Common myeloid progenitor, CD34-positive (primary cell): ENCODE results near the gene SSH2.
"Not testable (repeated sequence)": the region's sequence is repeated elsewhere in the genome, so short reads cannot be mapped to it uniquely, and the experiment has no call there.

ENCODE experiments used
- CTCF ChIA-PET: fragments of 350-600 bp; sonication (Branson Sonifier 250); formaldehyde crosslinking; loops from one replicate; lab custom pipeline; 2021; ENCODE audit warnings: antibody characterized with exemption; lab: Charles Lee
- POLR2A ChIA-PET: fragments of 350-600 bp; sonication (Branson Sonifier 250); formaldehyde crosslinking; loops from one replicate; lab custom pipeline; 2021; ENCODE audit warnings: antibody characterized with exemption; lab: Charles Lee
- DNase-seq, 3 donors: peaks; one replicate each; pipeline versions ENCODE4 v3.0.0 to v3.0.0-alpha.2; 2013
- H3K27ac ChIP-seq, 2 experiments: 1 replicate in 1 of 2; 2 replicates in 1 of 2; pipeline ENCODE4 v1.7.0; 2013; ENCODE audit warnings: inconsistent platforms in 2 of 2, low read length in 2 of 2, mild to moderate bottlenecking in 2 of 2, low read depth in 1 of 2, moderate library complexity in 1 of 2; ENCODE audit not compliant: severe bottlenecking in 2 of 2, insufficient read depth in 1 of 2, poor library complexity in 1 of 2
- H3K27me3 ChIP-seq, 5 experiments: replicated peaks in 2 of 5; 1 replicate in 3 of 5; 2 replicates in 2 of 5; pipeline versions ENCODE4 v1.6.1 to v1.7.0; 2013; ENCODE audit warnings: low read length in 4 of 5, mild to moderate bottlenecking in 2 of 5, moderate library complexity in 2 of 5, inconsistent platforms in 1 of 5; ENCODE audit not compliant: insufficient read depth in 5 of 5, control insufficient read depth in 4 of 5
- H3K36me3 ChIP-seq, 4 experiments: 1 replicate in 2 of 4; 2 replicates in 2 of 4; pipeline versions ENCODE4 v1.6.1 to v1.7.0; 2013; ENCODE audit warnings: low read length in 3 of 4, control low read depth in 1 of 4, mild to moderate bottlenecking in 1 of 4; ENCODE audit not compliant: control insufficient read depth in 4 of 4, insufficient read depth in 4 of 4
- H3K4me1 ChIP-seq, 4 experiments: 1 replicate in 3 of 4; 2 replicates in 1 of 4; pipeline versions ENCODE4 v1.6.1 to v1.7.1; 2013; ENCODE audit warnings: low read length in 3 of 4, mild to moderate bottlenecking in 3 of 4, control low read depth in 1 of 4, inconsistent platforms in 1 of 4, moderate library complexity in 1 of 4; ENCODE audit not compliant: control insufficient read depth in 4 of 4, insufficient read depth in 4 of 4; ENCODE audit errors: control extremely low read depth in 1 of 4
- H3K4me3 ChIP-seq, 7 experiments: 1 replicate in 4 of 7; 2 replicates in 3 of 7; pipeline versions ENCODE4 v1.5.1 to v1.7.0; 2013; ENCODE audit warnings: mild to moderate bottlenecking in 7 of 7, low read length in 6 of 7, moderate library complexity in 6 of 7, inconsistent platforms in 2 of 7, low read depth in 2 of 7, control low read depth in 1 of 7; ENCODE audit not compliant: insufficient read depth in 4 of 7, control insufficient read depth in 1 of 7; ENCODE audit errors: extremely low read depth in 1 of 7
- H3K9me3 ChIP-seq, 5 experiments: 1 replicate in 4 of 5; 2 replicates in 1 of 5; pipeline versions ENCODE4 v1.6.1 to v1.7.1; 2013; ENCODE audit warnings: low read length in 4 of 5, mild to moderate bottlenecking in 2 of 5, inconsistent platforms in 1 of 5, low read depth in 1 of 5, moderate library complexity in 1 of 5; ENCODE audit not compliant: control insufficient read depth in 4 of 5, insufficient read depth in 2 of 5; ENCODE audit errors: control extremely low read depth in 1 of 5
- WGBS: methylation state at CpG from one replicate; pipeline ENCODE4 v1.1.5; 2013; ENCODE audit not compliant: insufficient coverage; 5-methylcytosine and 5-hydroxymethylcytosine counted together

SSH2 gene

DNA sequence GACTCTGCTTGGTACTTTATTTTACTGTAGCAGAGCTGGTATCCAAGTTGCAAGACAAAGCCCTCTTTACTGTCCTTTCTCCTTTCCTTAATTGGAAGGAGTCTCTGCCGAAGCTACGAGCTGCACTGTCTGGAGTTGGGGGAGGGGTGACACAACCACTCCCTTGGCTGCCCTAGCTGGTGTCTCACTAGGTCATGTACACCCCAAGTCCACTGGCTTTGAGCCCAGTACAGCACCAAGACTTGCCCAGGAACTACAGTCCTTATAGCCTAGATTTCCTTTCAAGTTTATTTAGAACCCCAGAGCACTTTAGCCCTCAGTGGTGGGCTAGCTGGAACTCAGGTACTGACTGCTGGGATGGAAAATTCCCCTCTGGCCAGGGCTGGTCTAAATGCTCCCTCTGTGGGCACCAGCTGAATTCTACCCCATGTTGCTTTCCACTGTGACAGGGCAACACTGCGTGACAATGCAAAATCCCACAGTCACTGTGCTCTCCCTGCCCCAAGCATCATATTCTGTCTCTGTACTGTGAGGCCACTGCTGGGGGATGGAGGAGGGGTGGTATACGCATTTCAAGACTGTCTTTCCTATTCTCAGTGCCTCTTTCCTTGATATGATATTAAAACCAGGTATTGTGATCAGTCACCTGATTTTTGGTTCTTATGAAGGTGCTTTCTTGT lies 29.8 kb upstream of the SSH2 start:
- Histone ChIP-seq H3K27ac (no peak overlapping the region), H3K27me3 (no peaks in the 10 kb centered on the region), H3K36me3 (no peaks in the 10 kb centered on the region), H3K9me3 (peaks cover 0 to 4% (median 0%) of the 10 kb centered on the region in 5 experiments), H3K4me3 (no peak overlapping the region), H3K4me1 (no peaks in the 10 kb centered on the region)
- CTCF ChIA-PET = no interaction called here
- whole genome bisulfite sequencing = 93% methylated on average over 3 of the region's 4 CpGs
- no peak for DNase-seq
- POLR2A ChIA-PET = no interaction called here

DNA sequence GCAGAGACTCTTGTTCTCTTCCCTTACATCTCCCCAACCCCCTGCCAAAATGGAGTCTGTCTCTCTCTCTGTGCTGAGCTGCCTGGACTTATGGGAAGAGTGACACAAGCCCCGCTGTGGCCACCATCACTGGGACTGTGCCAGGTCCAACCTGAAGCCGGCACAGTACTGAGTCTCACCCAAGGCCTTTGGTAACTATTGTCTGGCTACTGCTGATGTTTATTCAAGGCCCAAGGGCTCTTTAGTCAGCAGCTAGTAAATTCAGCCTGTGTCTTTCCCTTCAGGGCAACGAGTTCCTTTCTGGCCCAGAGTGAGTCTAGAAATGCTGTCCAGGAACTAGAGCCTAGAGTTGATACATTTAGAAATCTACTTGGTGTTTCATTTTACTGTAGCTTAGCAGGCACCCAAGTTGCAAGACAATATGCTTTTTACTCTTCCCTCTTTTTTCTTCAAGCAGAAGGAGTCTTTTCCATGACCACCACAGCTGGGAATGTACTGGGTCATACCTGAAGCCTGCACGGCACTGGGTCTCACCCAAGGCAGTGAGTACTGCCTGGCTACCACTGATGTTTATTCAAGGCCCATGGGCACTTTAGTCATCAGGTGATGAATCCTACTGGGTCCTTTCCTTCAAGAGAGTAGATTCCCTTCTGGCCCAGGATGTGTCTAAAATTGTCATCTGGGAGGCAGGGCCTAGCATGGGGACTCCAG lies 29.1 kb upstream of the SSH2 start:
- H3K27me3 ChIP-seq = no peaks in the 10 kb centered on the region
- H3K4me1 ChIP-seq = no peaks in the 10 kb centered on the region
- H3K4me3 ChIP-seq = no peak overlapping the region
- peaks cover 0 to 11% (median 6%) of the 10 kb centered on the region in 5 experiments for H3K9me3 ChIP-seq
- DNase-seq = no peak
- ChIA-PET CTCF (interaction anchor here (1.4 kb wide), 1 partner anchor 62 kb away, joined by 3 read pairs; no protein-coding TSS in a partner anchor), POLR2A (no interaction called here)
- no peak overlapping the region for H3K27ac ChIP-seq
- WGBS = 98% methylated on average over 4 of the region's 4 CpGs
- H3K36me3 ChIP-seq = no peaks in the 10 kb centered on the region

DNA sequence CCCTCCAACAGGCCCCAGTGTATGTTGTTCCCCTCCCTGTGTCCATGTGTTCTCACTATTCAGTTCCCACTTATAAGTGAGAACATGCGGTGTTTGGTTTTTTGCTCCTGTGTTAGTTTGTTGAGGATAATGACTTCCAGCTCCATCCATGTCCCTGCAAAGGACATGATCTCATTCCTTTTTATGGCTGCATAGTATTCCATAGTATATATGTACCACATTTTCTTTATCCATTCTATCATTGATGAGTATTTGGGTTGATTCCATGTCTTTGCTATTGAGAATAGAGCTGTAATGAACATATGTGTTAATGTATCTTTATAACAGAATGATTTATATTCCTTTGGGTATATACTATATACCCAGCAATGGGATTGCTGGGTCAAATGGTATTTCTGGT lies 27.5 kb upstream of the SSH2 start:
- H3K36me3 ChIP-seq, DNase-seq, POLR2A ChIA-PET, H3K4me1 ChIP-seq, H3K4me3 ChIP-seq, H3K27ac ChIP-seq, H3K27me3 ChIP-seq: not testable (repeated sequence)
- CTCF ChIA-PET = interaction anchor here (0.7 to 1.4 kb wide), 3 partner anchors 18 to 318 kb away, joined by 3 read pairs; no protein-coding TSS in a partner anchor
- H3K9me3 ChIP-seq = peaks cover 0 to 13% (median 7%) of the 10 kb centered on the region in 5 experiments
- whole genome bisulfite sequencing = no CpG with 5 or more reads among the region's 1 CpG

DNA sequence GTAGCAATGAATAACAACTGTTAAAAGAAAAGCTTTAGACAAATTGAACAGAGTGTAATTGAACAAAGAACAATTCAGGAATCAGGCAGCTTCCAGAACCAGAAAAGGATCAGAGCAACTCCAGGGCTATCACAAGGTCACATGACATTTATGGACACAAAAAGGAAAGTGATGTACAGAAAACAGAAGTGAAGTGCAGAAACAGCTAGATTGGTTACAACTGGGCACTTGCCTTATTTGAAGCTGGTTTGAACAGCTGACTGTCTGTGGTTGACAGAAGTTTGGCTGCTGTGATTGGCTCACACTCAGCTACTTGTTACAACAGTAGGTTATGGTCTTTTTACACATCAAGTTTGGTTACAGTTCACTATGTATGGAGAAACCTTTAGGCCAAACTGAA lies 26.2 kb upstream of the SSH2 start:
- peaks cover 0 to 13% (median 7%) of the 10 kb centered on the region in 5 experiments for H3K9me3 ChIP-seq
- H3K36me3 ChIP-seq = no peaks in the 10 kb centered on the region
- no peak overlapping the region for H3K27ac ChIP-seq
- no peaks in the 10 kb centered on the region for H3K27me3 ChIP-seq
- H3K4me1 ChIP-seq = no peaks in the 10 kb centered on the region
- peak in 2 of 3 donors; percentile 24 to 33 for DNase-seq
- CTCF ChIA-PET = interaction anchor here (1.6 kb wide), 1 partner anchor 25 kb away, joined by 6 read pairs; no protein-coding TSS in a partner anchor
- no peak overlapping the region for H3K4me3 ChIP-seq
- POLR2A ChIA-PET = no interaction called here

DNA sequence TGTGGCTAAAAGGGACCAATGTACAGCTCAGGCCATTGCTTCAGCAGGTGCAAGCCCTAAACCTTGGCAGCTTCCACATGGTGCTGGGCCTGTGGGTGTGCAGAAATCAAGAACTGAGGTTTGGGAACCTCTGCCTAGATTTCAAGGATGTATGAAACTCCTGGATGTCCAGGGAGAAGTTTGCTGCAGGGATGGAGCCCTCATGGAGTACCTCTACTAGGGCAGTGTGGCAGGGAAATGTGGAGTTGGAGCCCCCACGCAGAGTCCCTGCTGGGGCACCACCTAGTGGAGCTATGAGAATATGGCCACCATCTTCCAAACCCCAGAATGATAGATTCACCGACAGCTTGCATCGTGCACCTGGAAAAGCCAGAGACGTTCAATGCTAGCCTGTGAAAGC lies 24.4 kb upstream of the SSH2 start:
- peaks cover 0 to 6% (median 5%) of the 10 kb centered on the region in 4 experiments for H3K4me1 ChIP-seq
- H3K9me3 ChIP-seq = peaks cover 0 to 13% (median 7%) of the 10 kb centered on the region in 5 experiments
- no peaks in the 10 kb centered on the region for H3K36me3 ChIP-seq
- no peak for DNase-seq
- CTCF ChIA-PET = no interaction called here
- H3K27ac ChIP-seq = no peak overlapping the region
- no peak overlapping the region for H3K4me3 ChIP-seq
- POLR2A ChIA-PET = no interaction called here
- no peaks in the 10 kb centered on the region for H3K27me3 ChIP-seq
- 94% methylated on average over 3 of the region's 4 CpGs for WGBS

DNA sequence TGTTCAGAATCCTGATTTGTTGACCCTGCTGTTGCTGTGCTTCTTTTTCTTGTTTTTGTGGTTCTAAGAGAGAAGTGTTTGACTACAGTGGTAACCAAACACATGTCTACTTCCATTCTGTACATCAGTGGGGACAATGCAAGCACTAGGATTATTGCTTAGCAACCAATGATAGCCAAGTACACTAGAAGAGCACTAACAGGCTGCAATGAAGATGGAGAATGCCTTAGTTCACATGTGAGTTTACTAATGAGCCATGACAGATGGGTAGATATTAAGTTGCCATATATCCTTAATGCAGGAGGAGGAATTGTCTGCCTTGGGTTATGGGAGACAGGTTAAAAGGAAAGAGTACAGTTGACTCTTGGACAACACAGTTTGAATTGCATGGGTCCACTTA lies 19.7 kb upstream of the SSH2 start:
- ChIA-PET POLR2A (no interaction called here), CTCF (interaction anchor here (1.2 to 3.0 kb wide), 3 partner anchors 18 to 155 kb away, joined by 3 to 14 read pairs (median 3); partner anchors contain the start of gene SSH2)
- no peak overlapping the region for H3K4me3 ChIP-seq
- no peak overlapping the region for H3K27ac ChIP-seq
- peaks cover 12 to 21% (median 15%) of the 10 kb centered on the region in 4 experiments for H3K4me1 ChIP-seq
- no peaks in the 10 kb centered on the region for H3K27me3 ChIP-seq
- no peaks in the 10 kb centered on the region for H3K36me3 ChIP-seq
- peaks cover 0 to 13% (median 7%) of the 10 kb centered on the region in 5 experiments for H3K9me3 ChIP-seq
- DNase-seq = peak in 2 of 3 donors; percentile 19 to 35
